ENCODE measurements around the gene ZBTB16. TPM values are rescaled to one million over a fixed set of nuclear protein-coding genes. Genes with fewer than 3 reads are reported as not detected.

The ZBTB16 gene
- total RNA-seq, 1 donor from 2014 or later = not detected

- Mint-ChIP-seq H3K9me3 (no peaks in the 10 kb centered on the region), H3K27ac (no peak overlapping the region), H3K4me3 (no peak overlapping the region), H3K36me3 (no peaks in the 10 kb centered on the region), H3K4me1 (peaks cover 14% of the 10 kb centered on the region), H3K27me3 (ENCODE audit: low read depth) (peaks cover 82% of the 10 kb centered on the region)
- TF ChIP-seq, protein P1, sequence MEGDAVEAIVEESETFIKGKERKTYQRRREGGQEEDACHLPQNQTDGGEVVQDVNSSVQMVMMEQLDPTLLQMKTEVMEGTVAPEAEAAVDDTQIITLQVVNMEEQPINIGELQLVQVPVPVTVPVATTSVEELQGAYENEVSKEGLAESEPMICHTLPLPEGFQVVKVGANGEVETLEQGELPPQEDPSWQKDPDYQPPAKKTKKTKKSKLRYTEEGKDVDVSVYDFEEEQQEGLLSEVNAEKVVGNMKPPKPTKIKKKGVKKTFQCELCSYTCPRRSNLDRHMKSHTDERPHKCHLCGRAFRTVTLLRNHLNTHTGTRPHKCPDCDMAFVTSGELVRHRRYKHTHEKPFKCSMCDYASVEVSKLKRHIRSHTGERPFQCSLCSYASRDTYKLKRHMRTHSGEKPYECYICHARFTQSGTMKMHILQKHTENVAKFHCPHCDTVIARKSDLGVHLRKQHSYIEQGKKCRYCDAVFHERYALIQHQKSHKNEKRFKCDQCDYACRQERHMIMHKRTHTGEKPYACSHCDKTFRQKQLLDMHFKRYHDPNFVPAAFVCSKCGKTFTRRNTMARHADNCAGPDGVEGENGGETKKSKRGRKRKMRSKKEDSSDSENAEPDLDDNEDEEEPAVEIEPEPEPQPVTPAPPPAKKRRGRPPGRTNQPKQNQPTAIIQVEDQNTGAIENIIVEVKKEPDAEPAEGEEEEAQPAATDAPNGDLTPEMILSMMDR (IDR thresholded peaks at IDR 0.05; ENCODE audit: unreplicated experiment) = no peak
- DNase-seq (ENCODE audit: low spot score in 2 of 2, unreplicated experiment in 2 of 2) = no peak
These were observed 122.2 kb downstream of the ZBTB16 start for GRCh38 chr11:114181752-114182151.

- Mint-ChIP-seq H3K9me3 (no peaks in the 10 kb centered on the region), H3K27ac (no peak overlapping the region), H3K27me3 (ENCODE audit: low read depth) (peaks cover 82% of the 10 kb centered on the region), H3K4me1 (peaks cover 14% of the 10 kb centered on the region), H3K4me3 (no peak overlapping the region), H3K36me3 (no peaks in the 10 kb centered on the region)
- TF ChIP-seq, protein P1 (IDR thresholded peaks at IDR 0.05; ENCODE audit: unreplicated experiment) = no peak
- DNase-seq (ENCODE audit: low spot score in 2 of 2, unreplicated experiment in 2 of 2) = no peak
These were observed 123.0 kb downstream of the ZBTB16 start for GRCh38 chr11:114182471-114183043.

GRCh38 chr11:114183044-114183511, 123.6 kb downstream of the ZBTB16 start:
- TF ChIP-seq, protein P1 (IDR thresholded peaks at IDR 0.05; ENCODE audit: unreplicated experiment) = no peak
- H3K36me3 Mint-ChIP-seq = no peaks in the 10 kb centered on the region
- H3K4me3 Mint-ChIP-seq = no peak overlapping the region
- H3K9me3 Mint-ChIP-seq = no peaks in the 10 kb centered on the region
- peaks cover 81% of the 10 kb centered on the region for H3K27me3 Mint-ChIP-seq (ENCODE audit: low read depth)
- peaks cover 14% of the 10 kb centered on the region for H3K4me1 Mint-ChIP-seq
- no peak overlapping the region for H3K27ac Mint-ChIP-seq
- no peak for DNase-seq (ENCODE audit: low spot score in 2 of 2, unreplicated experiment in 2 of 2)

- Mint-ChIP-seq H3K27ac (no peak overlapping the region), H3K4me3 (no peak overlapping the region), H3K36me3 (no peaks in the 10 kb centered on the region), H3K27me3 (ENCODE audit: low read depth) (peaks cover 76% of the 10 kb centered on the region), H3K4me1 (peaks cover 7% of the 10 kb centered on the region), H3K9me3 (no peaks in the 10 kb centered on the region)
- TF ChIP-seq, protein P1 (IDR thresholded peaks at IDR 0.05; ENCODE audit: unreplicated experiment) = no peak
- DNase-seq (ENCODE audit: low spot score in 2 of 2, unreplicated experiment in 2 of 2) = no peak
These were observed 125.9 kb downstream of the ZBTB16 start for GRCh38 chr11:114185436-114185835.

DNA sequence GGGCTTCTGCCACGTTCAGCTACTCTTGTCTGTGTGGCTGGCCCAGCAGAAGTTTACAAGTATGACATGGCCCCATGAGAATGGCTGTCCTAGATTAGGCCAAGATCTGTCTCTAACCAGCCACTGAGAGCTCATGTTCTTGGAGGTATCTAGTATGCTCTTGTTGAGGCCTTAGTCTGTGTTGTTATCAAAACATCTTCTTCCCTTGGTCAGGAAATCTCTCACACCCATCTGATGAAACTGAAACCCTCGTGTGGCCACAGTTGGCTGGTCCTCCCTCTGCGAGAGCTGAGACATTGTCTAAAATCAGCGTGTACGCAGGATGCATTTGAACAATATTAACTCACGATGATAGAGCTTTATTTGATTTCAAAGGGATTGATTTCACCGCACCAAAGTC, 127.7 kb downstream of the ZBTB16 start:
- no peak for DNase-seq (ENCODE audit: low spot score in 2 of 2, unreplicated experiment in 2 of 2)
- Mint-ChIP-seq H3K4me3 (no peak overlapping the region), H3K27ac (no peak overlapping the region), H3K36me3 (no peaks in the 10 kb centered on the region), H3K9me3 (peaks cover 15% of the 10 kb centered on the region), H3K4me1 (peaks cover 7% of the 10 kb centered on the region), H3K27me3 (ENCODE audit: low read depth) (peaks cover 70% of the 10 kb centered on the region)
- TF ChIP-seq, protein P1 (IDR thresholded peaks at IDR 0.05; ENCODE audit: unreplicated experiment) = no peak

All from mesothelial cell of epicardium (in vitro differentiated cells).